Endodermal cell (in vitro differentiated cells): Measurements from ENCODE around the gene DEUP1. TPM values are rescaled to one million over a fixed set of nuclear protein-coding genes. Genes with fewer than 3 reads are reported as not detected.
A peak's percentile ranks its signal among the peaks of the same experiment; 100 is the strongest.
"Not testable (repeated sequence)": the region's sequence is repeated elsewhere in the genome, so short reads cannot be mapped to it uniquely, and the experiment has no call there.

Source experiments
- DNase-seq: peaks from one replicate; pipeline ENCODE4 v3.0.0-alpha.2; 2017
- H3K27ac ChIP-seq: 2 replicates; pipeline ENCODE4 v1.5.1; 2013; ENCODE audit warnings: mild to moderate bottlenecking, low read depth, low read length, moderate library complexity
- H3K27me3 ChIP-seq: 2 replicates; pipeline ENCODE4 v1.6.1; 2013; ENCODE audit warnings: mild to moderate bottlenecking, low read length, moderate library complexity; ENCODE audit not compliant: insufficient read depth, control insufficient read depth, poor library complexity, severe bottlenecking
- H3K36me3 ChIP-seq: 2 replicates; pipeline ENCODE4 v1.7.0; 2013; ENCODE audit warnings: mild to moderate bottlenecking, low read length, moderate library complexity; ENCODE audit not compliant: control insufficient read depth, insufficient read depth
- H3K4me1 ChIP-seq: one replicate; pipeline ENCODE4 v1.7.0; 2013; ENCODE audit warnings: low read length; ENCODE audit not compliant: control insufficient read depth, insufficient read depth
- H3K4me3 ChIP-seq: 2 replicates; pipeline ENCODE4 v1.5.1; 2013; ENCODE audit warnings: mild to moderate bottlenecking, low read length, moderate library complexity
- H3K9ac ChIP-seq: 2 replicates; pipeline ENCODE4 v1.6.1; 2013; ENCODE audit warnings: mild to moderate bottlenecking, low read length, moderate library complexity; ENCODE audit not compliant: poor library complexity, severe bottlenecking; ENCODE audit errors: extremely low read depth
- H3K9me3 ChIP-seq: 2 replicates; pipeline ENCODE4 v1.6.1; 2013; ENCODE audit warnings: mild to moderate bottlenecking, low read length, moderate library complexity; ENCODE audit not compliant: control insufficient read depth
- H3K27ac Mint-ChIP-seq: 2 replicates; pipeline ENCODE4 v1.8.0; 2020; ENCODE audit warnings: mixed read lengths
- H3K27me3 Mint-ChIP-seq: 2 replicates; pipeline ENCODE4 v1.8.0; 2021; ENCODE audit warnings: mild to moderate bottlenecking, mixed read lengths; ENCODE audit not compliant: insufficient read depth
- H3K36me3 Mint-ChIP-seq: 2 replicates; pipeline ENCODE4 v1.8.0; 2020; ENCODE audit warnings: low read depth, mixed read lengths
- H3K4me1 Mint-ChIP-seq: 2 replicates; pipeline ENCODE4 v1.8.0; 2020; ENCODE audit warnings: mixed read lengths
- H3K4me3 Mint-ChIP-seq: 2 replicates; pipeline ENCODE4 v1.8.0; 2020; ENCODE audit warnings: mild to moderate bottlenecking, moderate library complexity, mixed read lengths
- H3K9me3 Mint-ChIP-seq: 2 replicates; pipeline ENCODE4 v1.8.0; 2020; ENCODE audit warnings: mild to moderate bottlenecking, mixed read lengths
- CTCF ChIP-seq: fragments of 200-600 bp; sonication (generic); conservative IDR thresholded peaks from 2 replicates; pipeline ENCODE4 v1.5.0; 2021; ENCODE audit warnings: antibody characterized with exemption, mild to moderate bottlenecking
- WGBS, 2 experiments: methylation state at CpG; one replicate each; pipeline versions ENCODE4 v1.1.5 to v1.1.7; 2013; ENCODE audit warnings: missing lambda C conversion rate in 2 of 2, mixed read lengths in 1 of 2; ENCODE audit not compliant: insufficient coverage in 1 of 2, insufficient read length in 1 of 2; 5-methylcytosine and 5-hydroxymethylcytosine counted together
- total RNA-seq, 2 donors: library from RNA; stranded (reverse); fragmentation: NEBNext Ultra II Directional in 1 of 2; extraction: Animal tissue kit (Norgen Biotek cat#: 25700) in 1 of 2; gene quantifications; 2 replicates in 1 of 2; 3 replicates in 1 of 2; pipeline ENCODE4 v1.2.1, GENCODE V29; 2021

DEUP1 gene
- total RNA-seq, 2 donors from 2014 or later: 0.29 TPM; not detected in 1

- no peak for TF ChIP-seq CTCF
- Histone ChIP-seq H3K27ac (no peak overlapping the region), H3K4me1 (no peaks in the 10 kb centered on the region), H3K9me3 (no peaks in the 10 kb centered on the region), H3K4me3 (no peak overlapping the region), H3K9ac (no peak overlapping the region), H3K36me3 (no peaks in the 10 kb centered on the region), H3K27me3 (peaks cover 16% of the 10 kb centered on the region)
- WGBS, 2 experiments: 90% methylated on average over 3 of the region's 3 CpGs; no CpG with 5 or more reads in 1 of the 2 experiments
- no peak for DNase-seq
- peaks cover 14% of the 10 kb centered on the region for H3K9me3 Mint-ChIP-seq
- H3K27ac Mint-ChIP-seq: no peak overlapping the region
- peaks cover 11% of the 10 kb centered on the region for H3K27me3 Mint-ChIP-seq
- peaks cover 1% of the 10 kb centered on the region for H3K4me1 Mint-ChIP-seq
- peaks cover 7% of the 10 kb centered on the region for H3K36me3 Mint-ChIP-seq
- H3K4me3 Mint-ChIP-seq: no peak overlapping the region
Measured at GRCh38 chr11:93303689-93304088, 26.9 kb upstream of the DEUP1 start.

GRCh38 chr11:93314399-93314798 is 16.1 kb upstream of the DEUP1 start:
- Histone ChIP-seq H3K4me3 (peak overlapping the region; percentile 29), H3K9me3 (peaks cover 24% of the 10 kb centered on the region)
- not testable (repeated sequence) for H3K27ac Mint-ChIP-seq, H3K27me3 Mint-ChIP-seq, H3K9ac ChIP-seq, H3K27ac ChIP-seq, H3K4me1 ChIP-seq, H3K36me3 ChIP-seq, H3K4me3 Mint-ChIP-seq, H3K27me3 ChIP-seq, DNase-seq, H3K4me1 Mint-ChIP-seq
- 91% methylated on average over 1 of the region's 1 CpG for WGBS, 2 experiments
- Mint-ChIP-seq H3K9me3 (peaks cover 60% of the 10 kb centered on the region), H3K36me3 (peaks cover 42% of the 10 kb centered on the region)

- Histone ChIP-seq H3K4me1 (no peaks in the 10 kb centered on the region), H3K4me3 (no peak overlapping the region), H3K27ac (no peak overlapping the region), H3K36me3 (no peaks in the 10 kb centered on the region), H3K27me3 (no peaks in the 10 kb centered on the region), H3K9me3 (peaks cover 11% of the 10 kb centered on the region), H3K9ac (no peak overlapping the region)
- H3K4me1 Mint-ChIP-seq: no peaks in the 10 kb centered on the region
- DNase-seq: no peak
- peaks cover 26% of the 10 kb centered on the region for H3K9me3 Mint-ChIP-seq
- no peak for TF ChIP-seq CTCF
- 40 to 46% methylated on average over 2 of the region's 2 CpGs for WGBS, 2 experiments
- H3K27me3 Mint-ChIP-seq: no peaks in the 10 kb centered on the region
- peaks cover 17% of the 10 kb centered on the region for H3K36me3 Mint-ChIP-seq
- H3K4me3 Mint-ChIP-seq: no peak overlapping the region
- H3K27ac Mint-ChIP-seq: no peak overlapping the region
Measured at GRCh38 chr11:93319224-93319839, 11.2 kb upstream of the DEUP1 start.

- Histone ChIP-seq H3K27ac (no peak overlapping the region), H3K9ac (no peak overlapping the region), H3K27me3 (no peaks in the 10 kb centered on the region), H3K36me3 (no peaks in the 10 kb centered on the region), H3K9me3 (peaks cover 5% of the 10 kb centered on the region), H3K4me3 (no peak overlapping the region), H3K4me1 (no peaks in the 10 kb centered on the region)
- peaks cover 10% of the 10 kb centered on the region for H3K36me3 Mint-ChIP-seq
- DNase-seq: no peak
- no peak overlapping the region for H3K27ac Mint-ChIP-seq
- H3K27me3 Mint-ChIP-seq: no peaks in the 10 kb centered on the region
- H3K9me3 Mint-ChIP-seq: peaks cover 19% of the 10 kb centered on the region
- TF ChIP-seq CTCF: no peak
- no peak overlapping the region for H3K4me3 Mint-ChIP-seq
- H3K4me1 Mint-ChIP-seq: no peaks in the 10 kb centered on the region
Measured at GRCh38 chr11:93320230-93320629, 10.3 kb upstream of the DEUP1 start.
